Esophagus squamous epithelium (tissue), 5 donors: ENCODE results near the gene ZCWPW1. TPM values are rescaled to one million over a fixed set of nuclear protein-coding genes. Genes with fewer than 3 reads are reported as not detected.

Source experiments
- DNase-seq: peaks from one replicate; lab custom pipeline; 2025; lab: John Stamatoyannopoulos, UW
- H3K27ac ChIP-seq, 4 donors: fragments of 200-600 bp; sonication (generic); one replicate each; pipeline ENCODE4 v1.5.1; 2016 to 2019; ENCODE audit warnings: mild to moderate bottlenecking in 1 of 4
- H3K27me3 ChIP-seq, 4 donors: fragments of 200-600 bp; sonication (generic); 1 replicate in 3 of 4; 2 replicates in 1 of 4; pipeline versions ENCODE4 v1.5.1 to v1.6.0; 2017 to 2021; ENCODE audit warnings: antibody characterized with exemption in 1 of 4
- H3K36me3 ChIP-seq, 3 donors: fragments of 200-600 bp; sonication (generic); one replicate each; pipeline ENCODE4 v1.5.1; 2016 to 2019
- H3K4me1 ChIP-seq, 3 donors: fragments of 200-600 bp; sonication (generic); one replicate each; pipeline ENCODE4 v1.5.1; 2017 to 2019
- H3K4me3 ChIP-seq, 4 donors: fragments of 200-600 bp; sonication (generic); 1 replicate in 3 of 4; 2 replicates in 1 of 4; pipeline ENCODE4 v1.5.1; 2016 to 2019; ENCODE audit warnings: mild to moderate bottlenecking in 2 of 4, moderate library complexity in 1 of 4
- H3K9me3 ChIP-seq, 3 donors: fragments of 200-600 bp; sonication (generic); one replicate each; pipeline ENCODE4 v1.5.1; 2016 to 2019
- CTCF ChIP-seq, 6 experiments: fragments of 450-650 bp in 4 of 6; fragments of 200-600 bp in 2 of 6; sonication (generic) in 2 of 6; IDR thresholded peaks; one replicate each; pipeline ENCODE4 v1.5.1; 2016 to 2019; ENCODE audit warnings: antibody characterized with exemption in 6 of 6, mild to moderate bottlenecking in 4 of 6, moderate library complexity in 4 of 6
- POLR2A ChIP-seq, 4 donors: fragments of 450-650 bp; IDR thresholded peaks; one replicate each; pipeline ENCODE4 v1.6.1; 2017; ENCODE audit warnings: antibody characterized with exemption in 4 of 4, mild to moderate bottlenecking in 4 of 4, moderate library complexity in 3 of 4
- WGBS, 2 donors: methylation state at CpG; one replicate each; pipeline ENCODE4 v1.1.5; 2018; 5-methylcytosine and 5-hydroxymethylcytosine counted together
- intact Hi-C: fragments of 100-400 bp; cut with DNase I; formaldehyde crosslinking; loops from one replicate; pipeline ENCODE4 v1.15.0; 2022
- total RNA-seq, 4 donors: library from RNA; depleted of rRNA; stranded (reverse); fragments of >200 nt; gene quantifications; one replicate each; pipeline ENCODE4 v1.1.0, GENCODE V29; 2016
- donor health status: DM: yes; HTN: yes; CAD: no.

Gene ZCWPW1
- total RNA-seq, 4 donors from 2014 or later: 0.83 to 4.2 (median 1.5) TPM

- no peaks in the 10 kb centered on the region for H3K27me3 ChIP-seq
- no peak overlapping the region for H3K4me3 ChIP-seq
- TF ChIP-seq POLR2A (IDR thresholded peaks at IDR 0.05) (no peak), CTCF (IDR thresholded peaks at IDR 0.05) (no peak)
- peaks cover 34 to 86% (median 40%) of the 10 kb centered on the region in 3 donors for H3K4me1 ChIP-seq
- H3K36me3 ChIP-seq: peaks cover 6 to 86% (median 11%) of the 10 kb centered on the region in 3 donors
- no CpG with 5 or more reads among the region's 4 CpGs for WGBS, 2 donors
- no peak overlapping the region for H3K27ac ChIP-seq
- no peak for DNase-seq
- intact Hi-C loops: loop anchor here (10.0 kb wide), 1 partner anchor 224 kb away; the partner anchor contains the start of gene GIGYF1
- no peaks in the 10 kb centered on the region for H3K9me3 ChIP-seq
Observed at GRCh38 chr7:100471021-100471420, 42.5 kb upstream of the ZCWPW1 start.

- WGBS, 2 donors: 19 to 23% methylated on average over 8 to 10 of the region's 13 CpGs
- peaks cover 6 to 85% (median 11%) of the 10 kb centered on the region in 3 donors for H3K36me3 ChIP-seq
- H3K27ac ChIP-seq: peak overlapping the region in 2 of 4 donors; percentile 42 to 45
- H3K4me3 ChIP-seq: no peak overlapping the region
- H3K9me3 ChIP-seq: no peaks in the 10 kb centered on the region
- H3K4me1 ChIP-seq: peaks cover 30 to 82% (median 36%) of the 10 kb centered on the region in 3 donors
- intact Hi-C loops: loop anchor here (1.0 to 10.0 kb wide), 2 partner anchors 91 to 225 kb away; partner anchors contain the start of gene GIGYF1
- DNase-seq: no peak
- no peaks in the 10 kb centered on the region for H3K27me3 ChIP-seq
- no peak for TF ChIP-seq POLR2A (IDR thresholded peaks at IDR 0.05)
- TF ChIP-seq CTCF (IDR thresholded peaks at IDR 0.05): peak; percentile 84 to 99 (median 96)
Observed at GRCh38 chr7:100469227-100470044, 40.9 kb upstream of the ZCWPW1 start.

DNA sequence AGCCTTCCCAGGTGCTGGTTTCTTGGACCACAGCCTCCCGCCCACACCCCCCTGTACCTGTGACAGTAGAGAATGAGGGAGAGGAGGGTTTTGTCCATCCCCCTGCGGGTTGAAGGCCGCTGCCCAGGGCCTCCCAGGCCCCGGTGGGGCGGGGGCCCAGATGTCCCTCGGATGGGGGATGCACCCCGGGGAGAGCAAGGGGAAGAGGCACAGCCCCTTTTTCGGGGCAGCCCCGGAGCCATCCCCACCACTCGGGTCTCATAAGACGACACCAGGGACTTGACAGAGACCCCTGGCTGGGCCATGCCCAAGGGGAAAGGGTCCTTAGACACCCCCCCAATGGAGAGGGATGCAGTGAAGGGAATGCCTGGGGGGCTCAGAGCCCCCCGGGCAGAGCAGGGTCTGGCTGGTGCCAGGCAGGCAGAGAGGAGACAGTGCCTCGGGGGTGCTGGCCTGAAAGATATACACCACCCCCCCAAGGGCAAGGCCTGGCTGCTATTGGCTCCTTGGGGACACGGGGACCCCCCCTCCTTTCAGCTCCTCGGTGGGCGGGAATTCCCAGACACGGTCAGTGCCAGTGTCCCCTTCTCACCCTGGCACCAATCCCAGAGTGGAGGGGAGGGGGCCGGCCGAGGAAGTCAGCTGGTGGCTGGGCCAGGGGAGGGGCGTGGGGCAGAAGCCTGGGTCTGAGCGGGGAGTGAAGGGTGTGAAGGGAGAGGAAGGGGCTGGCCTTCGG, 39.3 kb upstream of the ZCWPW1 start:
- H3K9me3 ChIP-seq: no peaks in the 10 kb centered on the region
- H3K36me3 ChIP-seq: peaks cover 6 to 75% (median 7%) of the 10 kb centered on the region in 3 donors
- no peak overlapping the region for H3K4me3 ChIP-seq
- H3K27me3 ChIP-seq: no peaks in the 10 kb centered on the region
- H3K4me1 ChIP-seq: peaks cover 23 to 72% (median 26%) of the 10 kb centered on the region in 3 donors
- TF ChIP-seq POLR2A (IDR thresholded peaks at IDR 0.05) (no peak), CTCF (IDR thresholded peaks at IDR 0.05) (no peak)
- intact Hi-C loops: no loop called here
- no peak for DNase-seq
- H3K27ac ChIP-seq: peak overlapping the region in 1 of 4 donors; percentile 29
- WGBS, 2 donors: 77 to 83% methylated on average over 1 to 9 of the region's 22 CpGs

- intact Hi-C loops: no loop called here
Observed at GRCh38 chr7:100466653-100467605, 38.4 kb upstream of the ZCWPW1 start.

More at GRCh38 chr7:100466653-100467605, 38.4 kb upstream of the ZCWPW1 start:
- H3K9me3 ChIP-seq: no peaks in the 10 kb centered on the region
- peak overlapping the region in 2 of 4 donors; percentile 42 to 54 for H3K27ac ChIP-seq
- TF ChIP-seq CTCF (IDR thresholded peaks at IDR 0.05) (no peak), POLR2A (IDR thresholded peaks at IDR 0.05) (no peak)
- no peaks in the 10 kb centered on the region for H3K27me3 ChIP-seq
- no peak overlapping the region for H3K4me3 ChIP-seq
- DNase-seq: no peak
- WGBS, 2 donors: 58 to 64% methylated on average over 5 to 7 of the region's 32 CpGs
- peaks cover 6 to 74% (median 7%) of the 10 kb centered on the region in 3 donors for H3K36me3 ChIP-seq
- H3K4me1 ChIP-seq: peaks cover 15 to 63% (median 18%) of the 10 kb centered on the region in 3 donors
